Breast epithelium (tissue), 4 donors: ENCODE results near the gene OXT. TPM values are rescaled to one million over a fixed set of nuclear protein-coding genes. Genes with fewer than 3 reads are reported as not detected.
"Not testable (repeated sequence)": the region's sequence is repeated elsewhere in the genome, so short reads cannot be mapped to it uniquely, and the experiment has no call there.

Source experiments
- DNase-seq, 2 donors: peaks; one replicate each; pipeline ENCODE4 v3.0.0-alpha.2; 2019; ENCODE audit warnings: low spot score in 2 of 2
- H3K27ac ChIP-seq, 2 donors: fragments of 200-600 bp; sonication (generic) in 1 of 2; one replicate each; pipeline ENCODE4 v1.5.1; 2016 to 2019; ENCODE audit warnings: mild to moderate bottlenecking in 1 of 2
- H3K27me3 ChIP-seq, 2 donors: fragments of 200-600 bp; sonication (generic) in 1 of 2; one replicate each; pipeline versions ENCODE4 v1.5.1 to v1.6.0; 2017 to 2019; ENCODE audit warnings: control low read depth in 1 of 2, mild to moderate bottlenecking in 1 of 2
- H3K36me3 ChIP-seq: fragments of 200-600 bp; one replicate; pipeline ENCODE4 v1.5.1; 2019
- H3K4me1 ChIP-seq, 2 donors: fragments of 200-600 bp; sonication (generic); one replicate each; pipeline ENCODE4 v1.5.1; 2016 to 2019; ENCODE audit warnings: control low read depth in 1 of 2
- H3K4me3 ChIP-seq, 3 donors: fragments of 200-600 bp; sonication (generic); 1 replicate in 2 of 3; 2 replicates in 1 of 3; pipeline ENCODE4 v1.5.1; 2016 to 2019; ENCODE audit warnings: mild to moderate bottlenecking in 3 of 3, moderate library complexity in 2 of 3
- H3K9me3 ChIP-seq, 2 donors: fragments of 200-600 bp; sonication (generic) in 1 of 2; one replicate each; pipeline ENCODE4 v1.5.1; 2016 to 2019; ENCODE audit warnings: control low read depth in 1 of 2
- POLR2A ChIP-seq: fragments of 450-650 bp; IDR thresholded peaks from one replicate; pipeline ENCODE4 v1.6.1; 2016; ENCODE audit warnings: antibody characterized with exemption, mild to moderate bottlenecking, moderate library complexity
- POLR2AphosphoS5 ChIP-seq, 3 donors: sonication (generic); formaldehyde crosslinking; IDR thresholded peaks; one replicate each; pipeline ENCODE4 v1.6.1; 2017; ENCODE audit warnings: antibody characterized with exemption in 3 of 3
- intact Hi-C: fragments of 100-400 bp; cut with DNase I; formaldehyde crosslinking; loops from one replicate; pipeline ENCODE4 v1.15.1; 2023; ENCODE audit warnings: low total_unique reads
- total RNA-seq, 3 donors: library from RNA; depleted of rRNA; stranded (reverse); fragments of >200 nt; gene quantifications; one replicate each; pipeline ENCODE4 v1.1.0, GENCODE V29; 2016
- TF ChIP-seq, protein P1 (sequence below), 3 donors: fragments of 450-650 bp; IDR thresholded peaks; one replicate each; pipeline ENCODE4 v1.5.1; 2016 to 2017; ENCODE audit warnings: antibody characterized with exemption in 3 of 3, mild to moderate bottlenecking in 3 of 3, moderate library complexity in 3 of 3

The OXT gene
- total RNA-seq, 3 donors from 2014 or later: 4.5 TPM; not detected in 2

DNA sequence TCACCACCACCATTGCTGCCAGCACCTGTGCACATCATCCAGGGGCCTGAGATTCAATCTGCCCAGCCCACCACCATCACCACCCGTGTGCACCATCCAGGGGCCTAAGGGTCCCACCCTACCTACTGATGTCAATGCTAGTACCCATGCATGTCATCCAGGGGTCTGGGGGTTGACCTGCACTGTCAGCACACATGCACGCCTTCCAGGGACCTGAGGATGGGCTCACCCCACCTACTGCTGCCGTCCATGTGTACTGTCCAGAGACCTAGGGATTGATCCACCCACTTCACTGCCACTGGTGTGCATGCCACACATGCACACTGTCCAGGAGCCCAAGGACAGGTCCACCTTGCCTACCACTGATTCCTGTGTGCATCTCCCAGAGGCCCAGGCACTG lies 11.9 kb upstream of the OXT start:
- H3K27ac ChIP-seq: no peak overlapping the region
- no peak for DNase-seq
- TF ChIP-seq, protein P1, sequence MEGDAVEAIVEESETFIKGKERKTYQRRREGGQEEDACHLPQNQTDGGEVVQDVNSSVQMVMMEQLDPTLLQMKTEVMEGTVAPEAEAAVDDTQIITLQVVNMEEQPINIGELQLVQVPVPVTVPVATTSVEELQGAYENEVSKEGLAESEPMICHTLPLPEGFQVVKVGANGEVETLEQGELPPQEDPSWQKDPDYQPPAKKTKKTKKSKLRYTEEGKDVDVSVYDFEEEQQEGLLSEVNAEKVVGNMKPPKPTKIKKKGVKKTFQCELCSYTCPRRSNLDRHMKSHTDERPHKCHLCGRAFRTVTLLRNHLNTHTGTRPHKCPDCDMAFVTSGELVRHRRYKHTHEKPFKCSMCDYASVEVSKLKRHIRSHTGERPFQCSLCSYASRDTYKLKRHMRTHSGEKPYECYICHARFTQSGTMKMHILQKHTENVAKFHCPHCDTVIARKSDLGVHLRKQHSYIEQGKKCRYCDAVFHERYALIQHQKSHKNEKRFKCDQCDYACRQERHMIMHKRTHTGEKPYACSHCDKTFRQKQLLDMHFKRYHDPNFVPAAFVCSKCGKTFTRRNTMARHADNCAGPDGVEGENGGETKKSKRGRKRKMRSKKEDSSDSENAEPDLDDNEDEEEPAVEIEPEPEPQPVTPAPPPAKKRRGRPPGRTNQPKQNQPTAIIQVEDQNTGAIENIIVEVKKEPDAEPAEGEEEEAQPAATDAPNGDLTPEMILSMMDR (IDR thresholded peaks at IDR 0.05): no peak
- TF ChIP-seq POLR2A (no peak), POLR2AphosphoS5 (IDR thresholded peaks at IDR 0.05) (no peak)
- H3K4me3 ChIP-seq: no peak overlapping the region
- H3K36me3 ChIP-seq: no peaks in the 10 kb centered on the region
- H3K27me3 ChIP-seq: no peaks in the 10 kb centered on the region
- intact Hi-C loops: loop anchor here (5.0 kb wide), 1 partner anchor 133 kb away; no protein-coding TSS in a partner anchor
- H3K4me1 ChIP-seq: no peaks in the 10 kb centered on the region
- H3K9me3 ChIP-seq: no peaks in the 10 kb centered on the region

DNA sequence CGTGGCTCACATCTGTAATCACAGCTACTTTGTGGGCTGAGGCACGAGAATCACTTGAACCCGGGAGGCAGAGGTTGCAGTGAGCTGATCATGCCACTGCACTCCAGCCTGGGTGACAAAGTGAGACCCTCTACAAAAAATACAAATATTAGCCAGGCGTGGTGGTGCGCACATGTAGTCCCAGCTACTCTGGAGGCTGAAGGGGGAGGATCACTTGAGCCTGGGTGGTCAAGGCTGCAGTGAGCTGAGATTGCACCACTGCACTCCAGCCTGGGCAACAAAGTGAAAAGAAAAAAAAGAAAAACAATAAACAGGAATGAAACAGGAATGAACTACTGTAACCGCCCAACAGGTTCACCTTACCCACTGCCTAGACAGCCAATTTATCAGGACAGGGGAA lies 7.3 kb upstream of the OXT start:
- DNase-seq, H3K4me3 ChIP-seq, H3K9me3 ChIP-seq, H3K4me1 ChIP-seq, H3K27me3 ChIP-seq, intact Hi-C loops, H3K36me3 ChIP-seq, H3K27ac ChIP-seq: not testable (repeated sequence)

DNA sequence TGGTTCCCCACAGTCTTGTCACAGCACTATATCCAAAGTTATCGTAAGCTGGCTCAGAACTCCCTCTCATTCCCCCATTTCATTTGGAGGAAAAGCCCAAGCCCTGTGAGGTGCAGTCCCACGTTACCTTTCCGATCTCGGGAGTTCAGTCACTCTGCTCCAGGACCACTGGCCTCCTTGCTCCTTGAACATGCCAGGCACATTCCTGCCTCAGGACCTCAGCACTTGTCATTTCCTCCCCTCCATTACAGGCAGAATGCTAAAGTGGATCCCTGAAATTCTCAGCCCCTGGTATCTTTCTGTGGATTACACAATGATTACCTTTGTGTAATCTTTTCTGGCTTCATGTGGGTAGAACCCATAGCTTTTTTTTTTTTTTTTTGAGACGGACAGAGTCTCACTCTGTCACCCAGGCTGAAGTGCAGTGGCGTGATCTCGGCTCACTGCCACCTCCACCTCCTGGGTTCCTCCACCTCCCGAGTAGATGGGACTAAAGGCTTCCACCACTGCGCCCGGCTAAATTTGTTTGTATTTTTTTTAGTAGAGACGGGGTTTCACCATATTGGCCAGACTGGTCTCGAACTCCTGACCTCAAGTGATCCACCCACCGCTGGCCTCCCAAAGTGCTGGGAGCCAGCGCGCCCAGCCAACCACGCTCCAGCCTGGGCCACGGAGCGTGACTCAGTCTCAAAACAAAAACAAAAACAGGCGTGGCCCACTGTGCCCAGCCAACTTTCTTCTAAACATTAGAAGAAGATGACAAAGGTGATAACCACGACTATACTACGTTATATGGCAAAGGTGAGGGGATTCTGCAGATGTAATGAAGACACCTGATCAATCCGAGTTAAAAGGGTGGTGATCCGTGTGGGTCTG lies 4.0 kb upstream of the OXT start:
- no peak for DNase-seq
- Histone ChIP-seq H3K9me3 (no peaks in the 10 kb centered on the region), H3K4me3 (no peak overlapping the region), H3K36me3 (no peaks in the 10 kb centered on the region), H3K4me1 (peaks cover 0 to 7% of the 10 kb centered on the region in 2 donors), H3K27me3 (no peaks in the 10 kb centered on the region), H3K27ac (peak overlapping the region in 1 of 2 donors; percentile 14)
- TF ChIP-seq, protein P1 (IDR thresholded peaks at IDR 0.05): no peak
- no peak for TF ChIP-seq POLR2A
- no peak for TF ChIP-seq POLR2AphosphoS5 (IDR thresholded peaks at IDR 0.05)
- intact Hi-C loops: no loop called here

DNA sequence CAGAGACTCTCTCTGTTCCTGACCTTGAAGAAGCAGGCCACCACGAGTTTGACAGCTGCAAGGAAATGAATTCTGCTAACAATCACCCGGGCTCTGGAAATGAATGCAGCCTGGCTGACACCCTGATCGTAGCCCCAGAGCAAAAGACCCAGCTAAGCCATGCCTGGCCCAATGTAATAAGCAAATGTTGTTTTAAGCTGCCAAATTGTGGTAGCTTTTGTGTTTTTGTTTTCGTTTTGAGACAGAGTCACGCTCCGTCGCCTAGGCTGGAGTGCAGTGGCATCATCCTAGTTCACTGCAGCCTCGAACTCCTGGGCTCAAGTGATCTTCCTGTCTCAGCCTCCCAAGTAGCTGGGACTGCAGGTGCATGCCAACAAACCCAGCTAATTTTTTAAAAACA lies 3.3 kb upstream of the OXT start:
- DNase-seq: no peak
- no peak overlapping the region for H3K27ac ChIP-seq
- no peaks in the 10 kb centered on the region for H3K9me3 ChIP-seq
- H3K27me3 ChIP-seq: no peaks in the 10 kb centered on the region
- intact Hi-C loops: no loop called here
- no peak overlapping the region for H3K4me3 ChIP-seq
- peaks cover 0 to 7% of the 10 kb centered on the region in 2 donors for H3K4me1 ChIP-seq
- H3K36me3 ChIP-seq: no peaks in the 10 kb centered on the region
- TF ChIP-seq POLR2AphosphoS5 (IDR thresholded peaks at IDR 0.05) (no peak), POLR2A (no peak)
- TF ChIP-seq, protein P1 (IDR thresholded peaks at IDR 0.05): no peak

DNA sequence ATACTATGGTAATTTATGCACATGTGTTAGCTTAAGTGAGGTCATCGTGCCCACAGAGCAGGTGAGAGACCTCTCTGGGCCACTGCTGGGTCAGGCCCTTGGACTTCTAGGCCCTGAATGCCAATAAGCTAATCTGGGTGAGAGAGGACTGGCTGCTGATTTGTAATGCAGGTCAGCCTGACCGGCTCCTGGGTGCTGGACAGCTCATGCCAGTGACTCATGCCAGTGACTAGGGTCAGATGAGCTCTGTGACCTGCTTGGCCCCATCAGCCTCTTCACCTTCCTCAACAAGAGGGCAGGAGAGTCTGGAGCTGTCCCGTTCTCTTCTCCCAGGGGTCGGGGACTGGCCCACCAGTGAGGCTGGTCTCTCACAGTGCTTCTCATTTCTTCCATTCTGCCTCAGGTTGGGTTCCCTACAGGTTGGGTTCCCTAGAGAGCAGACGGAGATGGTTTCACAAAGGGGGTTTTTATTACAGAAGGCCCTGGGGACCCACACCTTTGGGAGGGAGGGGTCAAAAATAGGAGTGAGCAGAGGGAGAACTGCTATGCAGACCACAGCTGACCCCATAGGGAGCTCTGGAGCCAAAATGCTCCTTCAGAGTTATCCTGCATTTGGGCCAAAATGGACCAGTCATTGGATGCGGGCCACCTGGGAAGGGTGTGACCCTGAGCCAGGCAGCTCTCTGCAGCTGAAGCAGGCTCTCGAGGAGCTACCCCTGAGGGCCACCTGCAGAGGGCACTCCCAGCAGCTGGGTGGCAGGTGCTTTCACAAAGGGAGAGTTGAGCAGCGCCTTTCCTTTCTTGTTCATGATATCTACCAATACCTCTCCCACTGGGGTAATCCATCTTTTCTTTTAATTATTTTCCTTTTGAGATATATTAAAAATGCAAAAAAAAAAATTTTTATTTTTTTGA lies 2.2 kb upstream of the OXT start:
- no peak overlapping the region for H3K4me3 ChIP-seq
- H3K27ac ChIP-seq: no peak overlapping the region
- no peak for DNase-seq
- no peaks in the 10 kb centered on the region for H3K27me3 ChIP-seq
- intact Hi-C loops: no loop called here
- no peaks in the 10 kb centered on the region for H3K9me3 ChIP-seq
- peaks cover 0 to 7% of the 10 kb centered on the region in 2 donors for H3K4me1 ChIP-seq
- TF ChIP-seq POLR2A (no peak), POLR2AphosphoS5 (IDR thresholded peaks at IDR 0.05) (no peak)
- TF ChIP-seq, protein P1 (IDR thresholded peaks at IDR 0.05): no peak
- H3K36me3 ChIP-seq: no peaks in the 10 kb centered on the region
